ENCODE measurements around the gene NBPF11. TPM values are rescaled to one million over a fixed set of nuclear protein-coding genes. Genes with fewer than 3 reads are reported as not detected.
"Not testable (repeated sequence)": the region's sequence is repeated elsewhere in the genome, so short reads cannot be mapped to it uniquely, and the experiment has no call there.

The NBPF11 gene
- total and polyA plus RNA-seq, 7 experiments from 2014 or later = 2.6 to 37.8 (median 29.0) TPM

- no peaks in the 10 kb centered on the region for H3K36me3 ChIP-seq (ENCODE audit: control insufficient read depth in 2 of 3, insufficient read depth in 3 of 3, low read length in 3 of 3)
- no peak overlapping the region for H3K27ac ChIP-seq (ENCODE audit: low read depth, low read length)
- intact Hi-C loops (cut with micrococcal nuclease) = no loop called here
- Mint-ChIP-seq H3K9me3 (no peaks in the 10 kb centered on the region), H3K4me1 (peaks cover 4 to 21% (median 12%) of the 10 kb centered on the region in 7 donors), H3K36me3 (peaks cover 0 to 2% (median 0%) of the 10 kb centered on the region in 5 donors), H3K27me3 (peaks cover 21 to 39% (median 28%) of the 10 kb centered on the region in 5 donors), H3K27ac (no peak overlapping the region), H3K4me3 (no peak overlapping the region)
- DNase-seq (no peak), ATAC-seq (no peak)
- CTCF ChIA-PET = no interaction called here
- no peaks in the 10 kb centered on the region for H3K9me3 ChIP-seq (ENCODE audit: control insufficient read depth in 2 of 3, low read length in 3 of 3)
- no peak overlapping the region for H3K4me3 ChIP-seq (ENCODE audit: low read length)
- no peaks in the 10 kb centered on the region for H3K27me3 ChIP-seq (ENCODE audit: control insufficient read depth in 2 of 2, insufficient read depth in 2 of 2, low read length in 2 of 2)
- POLR2A ChIA-PET = no interaction called here
- H3K4me1 ChIP-seq (ENCODE audit: control insufficient read depth in 2 of 2, insufficient read depth in 2 of 2, low read length in 2 of 2) = no peaks in the 10 kb centered on the region
These were observed 7.9 kb upstream of the NBPF11 start for GRCh38 chr1:148160048-148160342.

DNA sequence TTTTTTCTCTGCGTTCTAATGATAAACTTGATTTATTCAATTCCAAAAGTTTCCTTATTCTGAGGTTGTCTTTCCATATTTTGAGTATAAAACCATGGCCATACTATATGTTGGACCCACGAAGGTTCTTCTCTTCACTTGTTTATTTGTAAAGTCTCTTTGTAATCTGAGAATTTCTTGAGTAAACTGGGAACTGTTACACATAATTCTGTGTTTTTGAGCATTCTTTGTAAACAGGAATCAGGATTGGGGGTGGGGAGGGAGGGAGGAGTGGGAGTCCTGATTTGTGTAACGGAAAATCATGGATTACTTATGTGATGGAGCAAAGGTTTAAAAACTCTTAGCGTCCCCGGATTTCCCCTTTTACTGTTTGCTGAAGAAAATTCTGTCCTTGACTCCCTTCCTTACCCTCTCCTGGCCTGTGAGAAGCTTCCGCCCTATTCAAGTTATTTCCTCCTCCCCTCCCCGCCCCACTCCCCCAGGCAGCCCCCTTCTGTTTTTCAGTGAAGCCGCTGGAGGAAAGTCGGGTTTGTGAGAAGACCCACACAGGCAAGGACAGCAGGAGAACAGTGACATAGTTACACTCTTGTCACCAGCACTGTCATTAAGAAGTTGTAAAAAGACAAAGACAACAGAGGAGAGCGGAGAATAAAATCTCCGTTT is 6.4 kb upstream of the NBPF11 start:
- H3K27me3 Mint-ChIP-seq = peaks cover 18 to 33% (median 25%) of the 10 kb centered on the region in 5 donors
- intact Hi-C loops (cut with micrococcal nuclease) = no loop called here
- peak overlapping the region in 9 of 10 donors; percentile 9 to 79 (median 57) for H3K4me3 Mint-ChIP-seq
- no peaks in the 10 kb centered on the region for H3K9me3 Mint-ChIP-seq
- Histone ChIP-seq H3K4me1 (ENCODE audit: control insufficient read depth in 2 of 2, insufficient read depth in 2 of 2, low read length in 2 of 2) (no peaks in the 10 kb centered on the region), H3K36me3 (ENCODE audit: control insufficient read depth in 2 of 3, insufficient read depth in 3 of 3, low read length in 3 of 3) (no peaks in the 10 kb centered on the region), H3K9me3 (ENCODE audit: control insufficient read depth in 2 of 3, low read length in 3 of 3) (no peaks in the 10 kb centered on the region), H3K27me3 (ENCODE audit: control insufficient read depth in 2 of 2, insufficient read depth in 2 of 2, low read length in 2 of 2) (no peaks in the 10 kb centered on the region), H3K27ac (ENCODE audit: low read depth, low read length) (no peak overlapping the region), H3K4me3 (ENCODE audit: low read length) (no peak overlapping the region)
- peak overlapping the region in 1 of 9 donors; percentile 41 for H3K27ac Mint-ChIP-seq
- ATAC-seq = no peak
- H3K36me3 Mint-ChIP-seq = peaks cover 0 to 2% (median 0%) of the 10 kb centered on the region in 5 donors
- ChIA-PET CTCF (no interaction called here), POLR2A (no interaction called here)
- H3K4me1 Mint-ChIP-seq = peaks cover 4 to 21% (median 12%) of the 10 kb centered on the region in 7 donors
- no peak for DNase-seq

- H3K4me3 Mint-ChIP-seq = peak overlapping the region in 9 of 10 donors; percentile 9 to 79 (median 57)
- peaks cover 7 to 23% (median 14%) of the 10 kb centered on the region in 7 donors for H3K4me1 Mint-ChIP-seq
- H3K27ac ChIP-seq (ENCODE audit: low read depth, low read length); H3K36me3 Mint-ChIP-seq; H3K9me3 ChIP-seq (ENCODE audit: control insufficient read depth in 2 of 3, low read length in 3 of 3); H3K36me3 ChIP-seq (ENCODE audit: control insufficient read depth in 2 of 3, insufficient read depth in 3 of 3, low read length in 3 of 3); ATAC-seq; H3K4me3 ChIP-seq (ENCODE audit: low read length); DNase-seq; H3K27me3 ChIP-seq (ENCODE audit: control insufficient read depth in 2 of 2, insufficient read depth in 2 of 2, low read length in 2 of 2); H3K4me1 ChIP-seq (ENCODE audit: control insufficient read depth in 2 of 2, insufficient read depth in 2 of 2, low read length in 2 of 2); CTCF ChIA-PET; H3K9me3 Mint-ChIP-seq; intact Hi-C loops (cut with micrococcal nuclease); POLR2A ChIA-PET: not testable (repeated sequence)
- peak overlapping the region in 1 of 9 donors; percentile 41 for H3K27ac Mint-ChIP-seq
- peaks cover 18 to 33% (median 25%) of the 10 kb centered on the region in 5 donors for H3K27me3 Mint-ChIP-seq
These were observed 5.7 kb upstream of the NBPF11 start for GRCh38 chr1:148157803-148158202.

- H3K9me3 ChIP-seq (ENCODE audit: control insufficient read depth in 2 of 3, low read length in 3 of 3); DNase-seq; intact Hi-C loops (cut with micrococcal nuclease); H3K4me1 ChIP-seq (ENCODE audit: control insufficient read depth in 2 of 2, insufficient read depth in 2 of 2, low read length in 2 of 2); H3K27me3 ChIP-seq (ENCODE audit: control insufficient read depth in 2 of 2, insufficient read depth in 2 of 2, low read length in 2 of 2); H3K4me3 ChIP-seq (ENCODE audit: low read length); H3K27ac ChIP-seq (ENCODE audit: low read depth, low read length); H3K36me3 Mint-ChIP-seq; POLR2A ChIA-PET; H3K36me3 ChIP-seq (ENCODE audit: control insufficient read depth in 2 of 3, insufficient read depth in 3 of 3, low read length in 3 of 3); H3K9me3 Mint-ChIP-seq; CTCF ChIA-PET: not testable (repeated sequence)
- peak overlapping the region; percentile 10 to 63 (median 48) for H3K4me3 Mint-ChIP-seq
- peaks cover 18 to 33% (median 25%) of the 10 kb centered on the region in 5 donors for H3K27me3 Mint-ChIP-seq
- peaks cover 10 to 29% (median 17%) of the 10 kb centered on the region in 7 donors for H3K4me1 Mint-ChIP-seq
- H3K27ac Mint-ChIP-seq = peak overlapping the region in 4 of 9 donors; percentile 48 to 75 (median 58)
- peak; percentile 3 for ATAC-seq
These were observed 3.6 kb upstream of the NBPF11 start for GRCh38 chr1:148155494-148156275.

DNA sequence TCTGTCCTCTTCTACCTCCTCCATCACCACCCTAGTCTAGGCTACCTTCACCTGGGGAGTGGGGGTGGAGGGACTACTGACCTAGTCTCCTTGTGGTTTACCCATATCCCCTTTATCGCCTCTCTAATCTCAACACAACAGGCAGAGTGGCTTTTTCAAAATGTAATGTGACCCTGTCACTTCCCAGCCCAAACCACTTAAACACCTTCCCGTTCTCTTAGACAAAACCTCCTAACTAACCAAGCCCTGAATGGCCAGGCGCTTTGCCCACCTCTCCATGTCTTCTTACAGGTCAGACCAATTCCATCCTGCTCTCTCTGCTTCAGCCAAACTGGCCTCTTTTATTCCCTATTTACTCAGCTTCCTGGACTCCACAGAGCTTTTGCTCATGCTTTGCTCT is 714 bp upstream of the NBPF11 start:
- CTCF ChIA-PET; H3K27me3 ChIP-seq (ENCODE audit: control insufficient read depth in 2 of 2, insufficient read depth in 2 of 2, low read length in 2 of 2); H3K36me3 Mint-ChIP-seq; H3K27ac ChIP-seq (ENCODE audit: low read depth, low read length); DNase-seq; POLR2A ChIA-PET; H3K9me3 Mint-ChIP-seq; H3K36me3 ChIP-seq (ENCODE audit: control insufficient read depth in 2 of 3, insufficient read depth in 3 of 3, low read length in 3 of 3); H3K4me1 ChIP-seq (ENCODE audit: control insufficient read depth in 2 of 2, insufficient read depth in 2 of 2, low read length in 2 of 2); H3K9me3 ChIP-seq (ENCODE audit: control insufficient read depth in 2 of 3, low read length in 3 of 3); ATAC-seq; intact Hi-C loops (cut with micrococcal nuclease); H3K4me3 ChIP-seq (ENCODE audit: low read length): not testable (repeated sequence)
- Mint-ChIP-seq H3K4me1 (peaks cover 6 to 21% (median 12%) of the 10 kb centered on the region in 7 donors), H3K27me3 (peaks cover 0 to 12% (median 11%) of the 10 kb centered on the region in 5 donors), H3K27ac (peak overlapping the region in 7 of 9 donors; percentile 55 to 91 (median 86)), H3K4me3 (peak overlapping the region; percentile 50 to 98 (median 81))

GRCh38 chr1:148151371-148151819 is 686 bp downstream of the NBPF11 start:
- Mint-ChIP-seq H3K4me1 (peaks cover 6 to 21% (median 12%) of the 10 kb centered on the region in 7 donors), H3K27ac (peak overlapping the region in 6 of 9 donors; percentile 51 to 93 (median 78)), H3K27me3 (peaks cover 0 to 11% (median 11%) of the 10 kb centered on the region in 5 donors), H3K4me3 (peak overlapping the region; percentile 79 to 98 (median 97))
- H3K9me3 Mint-ChIP-seq; H3K36me3 ChIP-seq (ENCODE audit: control insufficient read depth in 2 of 3, insufficient read depth in 3 of 3, low read length in 3 of 3); H3K36me3 Mint-ChIP-seq; H3K4me1 ChIP-seq (ENCODE audit: control insufficient read depth in 2 of 2, insufficient read depth in 2 of 2, low read length in 2 of 2); POLR2A ChIA-PET; H3K27me3 ChIP-seq (ENCODE audit: control insufficient read depth in 2 of 2, insufficient read depth in 2 of 2, low read length in 2 of 2); intact Hi-C loops (cut with micrococcal nuclease); H3K9me3 ChIP-seq (ENCODE audit: control insufficient read depth in 2 of 3, low read length in 3 of 3); CTCF ChIA-PET: not testable (repeated sequence)
- Histone ChIP-seq H3K27ac (ENCODE audit: low read depth, low read length) (peak overlapping the region; percentile 70), H3K4me3 (ENCODE audit: low read length) (peak overlapping the region; percentile 79)
- DNase-seq (peak in 3 of 9 donors; percentile 19 to 45 (median 33)), ATAC-seq (peak; percentile 35)
